ENCODE measurements around the gene IRF2BP2. TPM values are rescaled to one million over a fixed set of nuclear protein-coding genes. Genes with fewer than 3 reads are reported as not detected.

IRF2BP2 gene
- total RNA-seq, 1 donor from 2014 or later: 78.2 TPM

DNA sequence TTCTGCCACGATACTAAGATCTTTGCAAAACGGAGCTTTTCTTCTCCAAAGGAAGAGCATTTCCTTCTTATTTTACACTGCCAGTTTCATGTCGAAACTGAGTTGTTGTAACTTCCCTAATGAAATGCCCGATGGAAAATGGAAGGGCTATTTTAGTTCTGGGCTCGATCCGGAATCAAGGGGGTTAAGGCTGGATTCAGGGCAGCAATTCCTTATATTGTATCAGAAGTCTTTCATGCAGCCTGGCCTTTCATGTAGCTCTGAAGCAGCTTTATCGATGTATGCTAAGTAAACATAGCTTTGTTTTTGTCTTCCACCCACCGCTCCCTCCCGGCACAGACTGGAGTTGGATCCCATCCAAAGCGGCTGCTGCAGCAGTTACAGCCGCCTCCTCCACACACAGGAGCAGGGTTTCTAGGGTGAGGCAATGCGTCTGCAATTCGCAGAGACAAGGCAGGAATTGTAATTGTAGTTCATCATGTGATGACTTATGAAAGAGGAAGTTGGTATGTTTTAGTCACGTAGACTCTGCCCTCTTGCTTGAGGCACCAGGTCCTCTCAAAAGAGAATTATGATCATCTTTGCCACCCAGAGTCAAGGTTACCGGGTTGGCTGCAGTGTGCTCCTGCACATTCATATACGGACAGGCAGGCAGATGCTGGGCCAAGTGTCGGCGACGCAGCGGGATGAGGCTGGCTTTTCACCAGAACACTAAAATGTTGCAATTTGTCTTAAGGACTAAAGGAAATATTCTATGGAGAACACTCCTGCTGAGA is 2.6 kb upstream of the IRF2BP2 start:
- ATAC-seq: peak; percentile 59

DNA sequence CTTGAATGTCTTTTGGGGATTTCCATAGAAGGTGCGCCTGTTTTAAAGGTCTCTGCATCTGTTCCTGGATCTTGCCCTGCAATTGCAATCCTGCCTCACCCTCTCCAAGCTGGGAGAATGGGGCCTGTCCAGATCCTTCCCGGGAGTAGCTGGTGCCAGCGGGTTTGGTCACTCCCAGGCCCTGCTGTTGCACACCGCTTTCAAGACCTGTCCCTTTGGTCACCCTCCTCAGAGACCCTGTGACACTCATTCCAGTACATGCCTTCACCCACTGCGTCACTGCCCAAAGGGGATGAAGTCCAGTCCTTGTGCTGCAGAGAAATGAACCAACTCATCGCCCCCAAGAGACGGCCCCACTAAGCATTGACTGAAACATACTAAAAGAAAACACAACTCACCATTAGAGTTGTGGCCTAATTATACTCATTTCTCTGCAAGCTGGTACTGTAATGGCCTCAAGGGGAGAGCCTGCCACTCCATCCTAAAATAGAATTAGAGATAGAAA is 1.9 kb upstream of the IRF2BP2 start:
- peak; percentile 1 for ATAC-seq

DNA sequence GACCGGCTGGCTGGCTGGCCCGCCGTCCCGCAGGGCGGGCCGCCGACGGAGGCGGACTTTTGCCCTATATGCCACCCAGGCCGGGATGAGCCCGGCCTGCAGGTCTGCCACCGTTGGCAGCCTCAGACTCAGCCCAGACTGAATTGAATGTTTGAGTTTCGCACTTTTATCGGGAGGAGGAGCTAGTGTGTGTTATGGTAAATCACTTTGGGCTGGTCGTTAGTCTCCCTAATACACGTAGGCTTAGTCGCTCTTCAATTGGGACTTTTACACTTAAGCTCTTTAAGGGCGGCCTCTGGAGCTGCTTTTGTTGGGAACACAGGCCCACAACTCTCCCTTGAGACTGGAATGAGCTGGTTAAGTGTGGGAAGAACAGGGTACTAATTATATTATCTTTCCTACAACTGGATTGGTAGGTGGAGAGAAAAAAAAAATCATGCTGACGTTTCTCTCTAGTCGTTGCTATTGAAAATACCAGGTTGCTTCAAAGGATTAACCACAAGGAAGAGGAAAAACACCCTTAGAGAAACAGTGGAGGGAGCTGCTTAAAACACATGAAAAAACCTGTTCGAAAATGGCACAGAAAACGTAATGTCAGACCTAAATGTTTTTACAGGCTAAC is 1.4 kb upstream of the IRF2BP2 start:
- ATAC-seq: peak; percentile 58

DNA sequence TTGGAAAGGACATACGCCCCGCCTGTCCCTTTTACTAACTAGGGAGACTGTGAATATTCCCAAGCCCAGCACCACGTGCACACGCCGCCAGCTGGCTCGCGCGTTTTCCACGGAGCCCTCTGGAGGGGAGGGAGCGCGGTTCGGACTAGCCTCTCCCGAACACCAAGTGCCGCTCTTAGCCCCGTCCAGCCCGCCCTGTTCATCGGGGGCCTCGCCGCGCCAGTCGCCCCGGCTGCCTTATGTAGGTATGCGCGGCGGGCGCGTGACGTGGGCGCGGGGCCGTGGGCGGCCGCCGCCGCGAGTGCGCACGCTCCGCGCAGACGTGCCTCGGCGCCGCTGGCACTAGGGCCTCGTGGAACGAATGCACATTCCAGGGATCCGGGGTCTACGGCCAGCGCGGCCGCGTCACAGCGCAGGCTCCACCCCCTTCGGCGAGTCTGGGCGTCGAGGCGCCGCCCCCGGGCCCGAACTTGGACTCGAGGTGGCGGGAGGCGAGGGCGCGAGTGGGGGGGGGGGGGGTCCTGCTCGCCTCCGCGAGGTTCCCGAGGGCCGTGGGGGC is 767 bp upstream of the IRF2BP2 start:
- ATAC-seq: peak; percentile 72

DNA sequence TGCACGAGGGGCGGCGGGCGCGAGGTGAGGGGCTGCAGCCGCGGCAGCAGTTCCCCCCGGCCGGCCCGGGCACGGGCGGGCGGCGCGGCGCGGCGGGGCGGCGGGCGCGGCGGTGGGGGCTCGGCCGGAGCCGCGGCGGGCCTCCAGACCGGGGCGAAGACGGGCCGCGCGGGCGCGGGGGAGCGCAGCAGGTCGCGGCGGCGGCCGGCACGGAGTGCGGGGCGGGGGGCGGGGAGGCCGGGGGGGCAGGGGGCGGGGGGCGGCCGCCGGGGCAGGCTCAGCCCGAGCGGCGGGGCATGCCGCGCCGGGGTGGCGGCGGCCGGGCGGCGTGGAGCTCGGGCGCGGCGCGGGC is 311 bp downstream of the IRF2BP2 start:
- ATAC-seq: no peak

DNA sequence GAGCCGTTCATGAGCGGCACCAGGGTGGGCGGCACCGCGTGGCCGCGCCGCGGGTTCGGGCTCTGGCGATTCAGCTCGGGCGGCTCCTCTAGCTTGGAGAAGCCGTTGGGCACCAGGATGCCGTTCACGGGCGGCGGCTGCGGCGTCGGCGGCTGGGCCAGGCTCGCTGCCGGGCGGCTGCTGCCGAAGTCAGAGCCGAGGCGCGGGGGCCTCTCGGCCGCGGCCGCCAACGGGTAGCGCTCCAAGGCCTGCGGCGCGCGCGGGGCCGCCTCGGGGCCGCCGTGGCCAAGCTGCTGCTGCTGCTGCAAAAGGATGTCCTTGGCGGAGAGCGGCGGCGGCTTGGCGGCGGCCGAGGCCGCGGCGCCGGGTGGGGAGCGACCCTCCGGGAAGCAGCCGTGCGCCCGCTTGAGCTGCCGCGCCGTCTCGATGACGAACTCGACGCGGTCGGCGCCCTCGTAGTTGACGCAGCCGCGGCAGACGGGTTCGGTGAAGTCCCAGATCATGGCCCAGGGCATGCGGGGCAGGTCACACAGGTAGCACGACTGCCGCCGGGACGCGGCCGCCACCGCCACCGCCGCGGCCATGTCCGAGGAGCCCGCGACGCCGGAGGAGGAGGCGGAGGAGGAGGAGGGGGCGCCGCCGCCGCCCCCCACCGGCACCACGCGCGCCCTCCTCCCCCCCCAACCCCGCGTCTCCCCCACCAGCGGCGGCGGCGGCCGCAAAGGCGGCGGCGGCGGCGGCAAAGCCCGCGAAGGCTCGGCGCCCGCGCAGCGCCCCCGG is 877 bp downstream of the IRF2BP2 start:
- ATAC-seq: no peak

DNA sequence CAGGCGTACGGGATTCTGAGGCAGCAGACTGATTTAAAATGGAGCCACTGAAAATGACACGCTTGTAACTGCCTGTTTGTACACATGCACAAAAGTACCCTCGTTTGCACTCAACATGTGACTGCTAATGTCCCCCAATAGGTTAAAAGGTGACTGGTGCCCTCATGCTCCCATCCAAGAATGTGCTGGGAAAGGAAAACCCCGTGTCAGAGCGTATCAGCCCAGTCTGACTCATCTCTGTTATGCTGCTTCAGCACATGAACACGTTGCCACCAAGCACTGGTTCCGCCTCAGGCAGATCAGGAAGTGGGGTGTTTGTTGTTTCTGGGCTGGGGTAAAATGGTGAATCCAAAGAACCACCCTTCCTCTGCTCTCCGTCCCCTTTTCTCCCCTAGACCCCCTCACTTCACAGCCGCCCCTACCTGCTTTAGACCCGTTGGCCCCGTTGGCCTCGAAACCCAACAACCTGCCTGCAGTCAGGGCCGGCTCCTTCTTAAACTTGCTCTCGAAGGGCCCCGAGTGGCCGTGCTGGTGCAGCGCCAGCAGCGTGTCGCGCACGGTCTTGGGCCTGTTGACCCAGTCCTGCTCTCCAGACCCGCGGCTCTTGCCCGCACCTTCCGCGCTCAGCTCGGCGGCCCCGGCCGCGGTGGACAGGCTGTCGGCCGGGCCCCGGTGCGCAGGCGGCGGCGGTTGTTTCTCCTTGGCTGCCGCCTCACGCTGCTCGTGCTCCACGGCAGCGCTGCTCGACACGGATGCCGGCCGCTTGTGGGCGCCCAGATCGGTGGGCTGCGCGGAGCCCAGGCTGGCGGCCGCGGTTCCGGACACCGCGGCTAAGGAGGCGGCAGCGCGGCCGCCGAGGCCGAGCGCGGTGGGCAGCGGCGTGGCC is 1.7 kb downstream of the IRF2BP2 start:
- peak; percentile 52 for ATAC-seq

DNA sequence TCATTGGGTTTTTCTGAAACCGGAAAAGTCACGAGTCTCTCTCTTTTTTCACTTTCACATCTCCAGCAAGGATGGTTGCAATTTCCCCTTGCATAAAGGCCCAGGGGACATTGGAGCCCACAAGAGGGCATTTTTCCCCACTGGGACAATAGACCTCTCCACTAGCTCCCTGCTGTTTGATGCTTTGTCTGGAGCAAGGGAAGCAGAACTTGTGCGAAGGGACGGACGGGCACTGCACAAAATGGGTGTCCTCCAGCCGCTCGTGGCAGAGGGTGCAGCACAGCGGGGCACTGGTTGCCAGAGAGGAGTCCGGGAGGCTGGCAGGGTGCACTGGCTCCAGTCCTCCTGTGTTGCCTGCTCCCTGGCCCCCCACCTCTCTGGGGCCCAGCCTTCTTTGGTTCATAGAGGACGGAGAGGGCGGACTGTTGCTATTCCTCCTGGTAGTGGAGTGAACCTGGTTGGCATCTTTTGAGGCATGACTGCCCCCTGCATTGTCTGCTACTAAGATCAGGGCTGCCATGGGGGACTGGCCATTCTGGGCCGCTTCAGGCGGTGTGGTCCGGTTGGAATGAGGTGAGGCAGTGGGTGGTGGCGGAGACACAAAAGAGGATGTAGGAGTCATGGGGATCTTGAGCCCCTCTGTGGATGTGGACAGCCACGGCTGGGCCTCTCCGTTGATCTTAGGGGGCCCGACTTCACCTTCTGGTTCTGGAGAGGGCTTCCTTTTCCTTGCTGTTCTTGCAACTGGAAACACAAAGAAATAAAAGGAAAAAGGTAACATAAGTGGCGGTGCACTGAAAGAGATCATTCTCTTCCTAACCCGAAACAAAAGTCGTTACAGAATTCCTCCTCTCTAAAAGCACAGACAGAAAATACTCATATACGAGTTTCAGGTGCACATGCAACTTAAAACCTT is 2.6 kb downstream of the IRF2BP2 start:
- ATAC-seq: no peak

DNA sequence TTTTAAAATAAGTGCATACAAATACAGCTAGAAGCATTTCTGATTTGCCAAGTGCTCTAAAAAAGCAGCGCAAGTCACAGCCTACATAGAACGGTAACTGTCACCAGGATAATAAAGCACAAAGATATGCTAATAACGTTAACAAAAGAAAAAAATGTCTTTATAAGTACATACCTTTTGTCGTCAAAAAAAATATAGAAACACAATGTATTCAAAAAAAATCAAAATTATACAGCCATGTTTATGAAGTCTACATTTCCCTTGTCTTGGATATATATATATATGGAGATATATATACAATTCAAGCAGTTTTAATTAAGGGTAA is 3.2 kb downstream of the IRF2BP2 start:
- no peak for ATAC-seq

DNA sequence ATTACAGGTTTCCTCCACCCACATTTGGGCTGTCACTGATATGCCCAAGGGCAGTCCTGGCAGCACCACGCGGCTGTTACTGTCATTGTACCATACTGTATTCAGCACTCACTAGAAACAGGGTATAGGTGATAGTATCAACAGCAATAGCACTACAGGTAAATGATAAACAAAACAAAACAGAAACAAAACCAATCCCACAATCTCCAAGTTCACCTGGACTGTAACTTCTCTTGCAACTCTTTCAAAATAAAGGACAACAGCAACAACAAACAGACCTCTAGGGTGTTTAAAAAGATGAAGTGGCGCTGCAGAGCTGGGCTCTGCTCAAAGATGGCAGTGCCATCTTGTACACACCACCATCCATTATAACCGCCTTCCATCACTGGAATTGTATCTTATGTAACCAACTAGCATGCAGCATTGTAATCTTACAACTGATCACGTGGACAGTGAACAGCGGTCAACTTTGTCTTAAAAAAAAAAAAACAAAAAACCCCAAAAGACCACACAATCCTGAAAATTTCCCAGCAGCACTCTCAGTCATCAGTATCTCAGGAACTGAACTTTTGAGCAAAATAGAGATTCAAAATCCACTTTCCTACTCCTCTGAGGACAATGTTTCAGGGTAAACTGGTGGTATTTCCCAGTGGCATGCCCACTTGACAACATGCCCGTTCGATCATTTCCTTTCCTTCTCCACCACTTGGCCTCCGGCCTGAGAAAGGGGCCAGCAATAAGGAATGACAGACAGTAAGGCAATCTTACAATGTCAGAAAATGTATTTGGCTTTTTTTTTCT is 3.8 kb downstream of the IRF2BP2 start:
- no peak for ATAC-seq

DNA sequence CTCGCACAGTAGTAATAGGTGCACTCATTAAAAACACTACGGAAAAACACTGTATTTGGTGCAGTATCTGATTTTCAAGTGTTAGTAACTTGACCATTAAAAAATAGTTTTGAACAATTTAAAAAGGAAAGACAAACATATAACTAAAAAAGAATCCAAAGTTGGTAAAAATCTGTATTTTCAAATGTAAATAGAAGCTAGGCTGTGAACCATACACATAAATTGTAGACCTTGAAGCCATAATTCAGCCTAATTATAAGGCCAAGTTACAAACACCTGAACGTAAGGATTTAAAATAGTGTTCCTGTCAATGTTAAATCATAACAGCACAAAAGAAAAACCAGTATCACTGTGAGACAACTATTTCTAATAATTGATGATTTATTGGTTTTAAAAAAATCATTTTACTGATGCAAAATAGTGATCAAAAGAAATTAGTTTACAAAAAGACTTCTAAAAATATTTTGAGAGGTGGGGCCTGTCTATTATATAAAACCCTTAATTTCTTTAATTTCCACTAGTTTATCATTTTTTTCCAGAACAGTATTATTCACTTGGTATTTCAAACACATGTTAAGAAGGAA is 4.5 kb downstream of the IRF2BP2 start:
- ATAC-seq: no peak

DNA sequence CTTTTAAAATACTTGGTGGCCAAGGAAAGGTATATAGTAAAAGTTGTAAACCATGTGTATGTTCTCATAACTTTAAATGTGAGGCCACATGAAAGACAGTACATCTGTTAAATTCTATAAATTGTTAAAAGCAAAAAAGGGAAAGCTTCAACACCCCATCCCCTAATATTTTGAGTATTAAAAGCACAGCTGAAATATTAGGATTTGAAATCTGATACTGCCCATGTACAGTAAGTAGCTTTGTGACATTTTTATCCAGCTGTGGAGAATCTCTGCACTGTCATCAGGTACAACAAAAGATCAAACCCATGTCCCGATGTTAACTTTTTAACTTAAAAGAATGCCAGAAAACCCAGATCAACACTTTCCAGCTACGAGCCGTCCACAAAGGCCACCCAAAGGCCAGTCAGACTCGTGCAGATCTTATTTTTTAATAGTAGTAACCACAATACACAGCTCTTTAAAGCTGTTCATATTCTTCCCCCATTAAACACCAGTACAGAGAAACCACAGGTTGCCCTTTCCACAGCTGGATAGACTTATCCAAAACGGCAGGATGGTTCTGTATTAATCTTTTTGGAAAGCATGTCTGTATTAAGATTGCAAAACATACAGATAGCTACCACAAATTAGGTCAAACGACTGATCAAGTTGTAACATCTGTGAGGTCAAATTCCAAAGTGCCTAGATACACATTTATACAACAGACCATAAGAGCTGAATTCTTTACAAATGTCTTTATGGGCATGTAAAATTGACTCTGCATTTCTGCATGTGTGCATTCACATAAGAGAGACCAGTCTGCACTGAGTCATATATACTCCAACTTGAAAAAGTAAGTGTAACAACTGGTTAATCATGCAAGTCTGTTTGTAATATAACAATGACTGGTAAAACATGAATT is 5.2 kb downstream of the IRF2BP2 start:
- peak; percentile 3 for ATAC-seq

DNA sequence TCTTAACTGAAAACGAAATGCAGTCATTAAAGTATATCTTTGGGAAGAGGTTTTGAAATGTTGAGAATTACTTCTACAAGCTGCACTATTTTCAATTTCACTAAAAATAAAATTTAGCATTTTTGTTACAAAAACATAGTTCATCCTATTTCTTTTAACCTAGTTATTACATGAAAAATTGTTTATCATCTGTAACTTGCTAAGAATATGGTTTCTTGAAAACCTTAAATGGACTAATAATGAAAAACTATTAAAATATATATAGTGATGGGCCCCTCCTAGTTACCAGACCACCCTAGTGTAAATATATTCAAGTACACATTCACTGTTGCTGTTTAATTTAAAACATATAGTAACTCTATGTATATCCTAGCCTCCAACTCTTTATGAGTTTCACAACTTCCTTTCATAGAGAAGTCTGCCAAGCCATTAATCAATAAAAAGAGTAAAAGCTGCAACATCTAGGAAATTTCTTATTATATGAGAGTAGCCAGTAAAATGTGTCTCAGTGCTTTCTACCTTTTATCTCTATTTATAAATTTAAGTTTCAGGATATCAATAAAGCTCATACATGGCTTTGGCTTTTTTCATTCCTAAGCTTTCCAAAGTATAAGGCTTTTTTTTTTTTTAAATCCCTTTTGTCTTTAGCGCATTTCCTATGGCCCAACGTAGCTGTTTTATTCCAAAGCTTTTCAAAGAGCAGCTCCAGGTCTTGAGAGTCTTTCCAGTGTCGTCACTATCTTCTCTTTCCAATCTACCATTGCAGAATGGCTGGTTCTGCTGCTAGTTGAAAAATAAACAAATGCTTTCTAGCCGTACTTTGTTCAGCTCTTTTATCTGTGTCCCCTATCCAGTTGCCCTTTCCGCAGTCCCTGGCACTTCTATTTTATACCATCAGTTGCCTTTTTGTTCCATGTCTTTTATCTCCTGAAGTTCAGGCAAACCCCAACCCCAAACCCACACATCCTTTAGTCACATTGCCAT is 6.5 kb downstream of the IRF2BP2 start:
- no peak for ATAC-seq

DNA sequence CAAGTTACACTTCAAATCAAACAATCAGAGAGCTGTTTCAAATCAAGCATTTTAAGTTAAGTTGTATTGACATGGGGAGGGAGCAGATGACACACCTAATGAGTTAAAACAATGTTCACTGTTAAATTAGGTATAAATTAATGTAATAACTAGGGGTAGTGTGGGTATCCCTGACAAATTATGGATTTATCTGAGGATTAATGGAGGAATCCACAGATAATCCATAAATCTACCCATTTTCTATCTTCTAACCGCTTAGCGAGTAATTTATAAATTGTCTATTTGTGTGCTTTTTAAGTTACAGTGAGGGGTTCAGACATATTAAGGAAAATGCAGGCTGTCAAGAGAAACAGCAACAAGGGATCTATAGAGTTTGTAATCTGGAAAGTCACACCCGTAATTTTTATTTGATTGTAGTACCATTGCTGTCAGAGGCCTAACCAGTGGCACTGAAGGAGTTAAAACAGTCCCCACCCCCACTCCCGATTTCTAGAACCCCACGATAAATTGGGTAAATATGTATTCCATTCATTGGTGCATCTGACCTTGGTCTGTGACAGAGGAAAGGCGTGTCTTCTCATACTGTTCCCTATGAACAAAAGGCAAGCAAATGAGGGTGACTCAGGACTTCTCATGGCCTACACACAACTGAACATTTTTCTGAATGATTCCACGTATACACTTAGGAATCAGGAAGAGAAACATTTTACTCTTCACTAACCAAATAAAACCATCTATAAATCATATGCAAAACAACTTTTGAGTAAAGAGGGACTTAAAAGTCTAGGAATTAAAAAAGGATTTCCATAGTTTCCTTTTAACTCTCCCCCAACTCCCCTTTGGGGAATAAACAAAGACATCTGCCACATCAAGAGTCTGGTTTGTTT is 7.4 kb downstream of the IRF2BP2 start:
- peak; percentile 67 for ATAC-seq

DNA sequence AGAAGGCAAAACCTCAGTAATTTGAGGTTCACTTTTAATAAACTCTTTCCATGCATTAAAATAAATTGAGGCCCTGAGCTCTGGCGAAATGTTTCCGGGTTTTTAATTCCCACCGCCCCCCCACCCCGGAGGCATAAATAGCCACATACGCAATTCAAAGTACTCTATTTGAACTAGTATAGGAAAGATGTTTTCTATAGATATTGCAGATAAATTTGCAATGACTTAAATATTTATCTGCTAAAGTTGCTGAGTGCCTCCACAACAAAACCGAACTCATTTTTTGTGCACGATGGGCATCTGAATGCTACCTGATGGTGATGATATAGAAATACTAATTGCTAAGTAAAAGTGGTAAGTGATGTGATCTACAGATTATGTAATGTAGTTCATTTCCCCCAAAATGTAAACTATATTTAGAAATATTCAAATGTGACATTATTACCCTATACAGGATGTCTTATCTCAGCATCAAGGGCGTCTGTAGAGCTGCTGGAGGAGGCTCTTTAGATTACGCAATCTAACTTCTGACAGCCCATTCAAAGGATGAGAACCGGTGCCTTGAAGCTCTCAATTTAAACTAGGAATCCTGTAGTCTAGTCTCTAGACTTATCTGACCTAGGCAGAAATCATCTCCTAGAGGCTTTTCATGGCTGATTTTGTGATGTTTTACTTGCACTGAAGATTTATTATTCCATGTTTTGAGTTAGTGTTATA is 8.5 kb downstream of the IRF2BP2 start:
- ATAC-seq: no peak

Data from esophagus mucosa (tissue), 1 donor.